CD4-positive, alpha-beta T cell treated with Interleukin-17A for 4 hours (primary cell): ENCODE results near the gene KCNN1.
A peak's percentile ranks its signal among the peaks of the same experiment; 100 is the strongest.

Source experiments
- DNase-seq: peaks from one replicate; pipeline ENCODE4 v3.0.0-alpha.2; 2020; ENCODE audit warnings: mixed read lengths

Gene KCNN1

DNA sequence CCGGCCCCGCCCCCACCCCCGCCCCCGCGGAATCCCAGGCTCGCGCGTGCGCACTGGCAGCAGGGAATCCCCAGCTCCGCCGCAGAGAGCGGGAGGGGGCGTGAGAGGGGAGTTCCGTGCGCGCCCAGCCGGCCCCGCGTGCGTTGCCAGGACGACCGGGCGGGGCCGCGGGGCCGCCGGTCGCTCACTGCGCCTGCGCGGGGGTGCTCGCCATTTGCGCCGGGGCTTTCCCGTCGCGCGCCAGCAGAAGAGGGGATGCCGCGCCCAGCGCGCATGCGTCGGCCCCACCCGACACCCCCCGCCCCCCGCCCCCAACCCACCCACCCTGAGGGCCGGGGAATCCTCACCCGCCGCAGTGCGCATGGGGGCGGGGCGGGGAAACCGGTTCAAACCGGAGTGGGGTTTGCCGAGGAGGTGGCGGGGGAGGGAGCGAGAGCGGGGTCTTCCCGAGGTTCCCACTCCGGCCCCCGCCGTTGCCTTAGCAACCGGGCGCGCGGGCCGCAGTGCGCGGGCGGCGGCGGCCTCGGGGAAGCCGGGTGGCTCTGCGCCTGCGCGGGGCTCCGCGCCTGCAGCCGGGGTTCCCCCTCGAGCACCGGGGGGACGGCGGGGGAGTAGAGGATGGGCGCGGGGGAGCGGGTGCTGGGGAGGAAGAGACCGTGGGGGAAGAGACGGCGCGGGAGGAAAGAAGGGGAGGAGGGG, 18.9 kb upstream of the KCNN1 start:
- DNase-seq, result peak; percentile 97

DNA sequence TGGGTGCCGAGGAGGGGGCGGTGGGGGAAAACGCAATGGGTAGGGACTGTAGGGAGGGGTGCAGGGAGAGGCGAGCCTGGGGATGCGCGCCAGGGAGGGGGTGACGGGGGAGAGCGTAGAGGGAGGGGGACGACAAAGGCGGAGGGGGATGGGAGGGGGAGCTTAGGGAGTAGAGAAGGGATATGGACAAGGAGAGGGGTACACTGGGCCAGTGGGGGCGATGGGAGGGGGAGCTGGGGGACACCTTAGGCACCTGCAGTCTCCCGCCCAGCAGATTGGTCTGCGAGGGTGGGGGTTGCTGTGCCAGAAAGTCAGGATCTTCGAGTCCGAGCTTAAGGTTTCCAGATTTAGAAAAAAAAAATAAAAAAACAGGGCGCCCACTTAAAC, 18.4 kb upstream of the KCNN1 start:
- no peak for DNase-seq

DNA sequence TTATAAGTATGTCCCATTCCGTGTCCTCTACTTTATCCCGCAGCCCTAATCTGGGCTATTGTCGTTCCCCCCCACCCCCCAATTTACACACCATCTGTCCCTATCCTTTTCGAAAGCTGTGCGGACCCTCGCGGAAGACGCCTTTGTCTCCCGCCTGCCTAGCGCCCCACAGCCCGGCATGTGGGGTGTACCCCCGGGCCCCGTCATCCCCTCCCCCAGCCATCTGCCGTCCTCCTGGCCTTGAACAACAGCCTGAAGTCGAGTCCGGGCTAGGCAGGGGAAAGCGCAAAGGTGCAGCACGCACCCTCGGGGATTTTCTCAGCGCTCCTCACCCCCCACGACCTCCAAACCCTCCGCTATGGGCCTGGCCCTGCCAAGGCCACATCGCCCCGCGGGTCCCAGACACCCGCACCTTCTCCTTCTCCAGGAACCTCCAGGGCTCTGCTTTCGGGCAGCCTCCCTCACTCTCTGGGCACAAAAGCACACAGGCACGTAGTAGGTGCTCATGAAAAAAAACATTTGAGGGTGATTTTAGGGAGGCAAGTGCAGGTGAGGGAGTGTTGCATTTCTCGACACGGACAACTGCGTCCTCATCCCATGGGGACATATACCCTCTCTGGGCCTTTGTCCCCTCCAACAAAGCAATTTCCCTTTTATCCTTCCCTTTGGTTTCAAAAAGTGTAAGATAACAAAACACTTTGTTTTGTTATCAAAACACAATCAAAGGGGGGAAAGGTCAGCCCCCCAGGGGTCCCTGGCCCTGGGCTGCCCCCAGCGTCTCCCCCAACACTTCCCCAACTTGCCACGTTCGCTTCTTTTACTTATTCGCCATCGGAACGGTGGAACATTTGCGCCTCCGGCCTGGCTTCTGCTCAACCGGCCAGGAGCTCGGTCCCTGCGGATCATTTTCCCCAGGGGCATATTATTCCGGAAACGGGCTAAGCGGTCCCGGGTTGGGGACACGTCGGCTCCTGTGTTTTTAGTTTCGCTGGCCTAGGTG, 17.7 kb upstream of the KCNN1 start:
- peak; percentile 21 for DNase-seq

DNA sequence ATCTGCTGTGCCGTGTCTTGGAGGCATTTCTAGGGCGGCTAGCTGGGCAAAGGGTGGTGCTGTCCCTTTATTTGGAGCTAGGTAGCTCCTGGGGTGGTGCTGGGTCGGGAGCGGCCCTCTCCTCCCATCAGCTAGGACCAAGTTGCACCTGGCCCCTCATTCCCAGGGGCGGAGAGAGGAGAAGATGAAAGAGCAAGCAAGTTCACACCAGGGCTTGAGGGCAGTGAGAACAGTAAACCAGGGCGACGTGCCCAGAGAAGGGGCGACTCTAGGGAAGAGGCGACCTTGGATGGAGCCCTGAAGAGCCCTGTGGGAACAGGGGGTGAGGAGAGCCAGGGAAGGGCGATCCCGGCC, 17.0 kb upstream of the KCNN1 start:
- DNase-seq, result peak; percentile 13

DNA sequence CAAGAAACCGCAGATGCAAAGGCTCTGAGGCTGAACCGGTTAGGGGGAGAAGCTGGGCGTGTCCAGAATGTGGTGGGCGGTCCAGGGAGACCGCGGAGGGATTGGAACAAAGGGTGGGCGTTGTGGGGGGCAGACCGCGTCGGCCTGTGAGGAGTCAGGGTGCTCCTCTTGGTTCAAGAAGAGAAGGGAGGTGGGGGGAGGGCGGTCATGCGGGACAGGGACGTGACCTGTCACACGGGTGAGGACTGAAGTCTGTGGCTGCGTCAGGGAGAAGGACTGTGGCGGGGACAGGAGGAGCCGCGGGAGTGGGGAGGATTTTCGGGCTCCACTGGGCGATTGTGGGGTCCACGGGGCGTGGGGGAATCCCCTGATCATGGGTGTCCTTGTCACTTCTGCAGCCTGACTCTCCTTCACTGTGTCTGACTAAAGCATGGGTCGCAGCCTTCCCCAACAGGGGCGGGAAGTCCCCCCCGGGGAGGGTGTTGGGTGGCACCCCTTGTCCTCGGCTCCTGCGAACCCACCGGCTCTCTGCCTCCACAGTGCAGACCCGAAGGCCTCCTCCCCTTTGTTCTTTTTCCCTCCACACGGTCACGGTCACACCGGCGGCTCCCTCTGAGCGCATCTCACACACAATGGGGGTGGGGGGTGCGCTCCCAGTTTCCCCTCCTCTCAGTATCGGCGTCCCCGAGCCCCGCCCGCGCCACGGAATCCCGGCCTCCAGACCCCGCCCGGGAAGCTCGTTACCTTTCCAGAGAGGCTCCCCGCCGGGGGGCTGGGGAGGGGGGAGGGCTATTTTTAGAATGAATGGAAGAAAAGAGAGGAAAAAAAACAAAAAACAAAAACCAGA, 16.4 kb upstream of the KCNN1 start:
- peak; percentile 30 for DNase-seq

DNA sequence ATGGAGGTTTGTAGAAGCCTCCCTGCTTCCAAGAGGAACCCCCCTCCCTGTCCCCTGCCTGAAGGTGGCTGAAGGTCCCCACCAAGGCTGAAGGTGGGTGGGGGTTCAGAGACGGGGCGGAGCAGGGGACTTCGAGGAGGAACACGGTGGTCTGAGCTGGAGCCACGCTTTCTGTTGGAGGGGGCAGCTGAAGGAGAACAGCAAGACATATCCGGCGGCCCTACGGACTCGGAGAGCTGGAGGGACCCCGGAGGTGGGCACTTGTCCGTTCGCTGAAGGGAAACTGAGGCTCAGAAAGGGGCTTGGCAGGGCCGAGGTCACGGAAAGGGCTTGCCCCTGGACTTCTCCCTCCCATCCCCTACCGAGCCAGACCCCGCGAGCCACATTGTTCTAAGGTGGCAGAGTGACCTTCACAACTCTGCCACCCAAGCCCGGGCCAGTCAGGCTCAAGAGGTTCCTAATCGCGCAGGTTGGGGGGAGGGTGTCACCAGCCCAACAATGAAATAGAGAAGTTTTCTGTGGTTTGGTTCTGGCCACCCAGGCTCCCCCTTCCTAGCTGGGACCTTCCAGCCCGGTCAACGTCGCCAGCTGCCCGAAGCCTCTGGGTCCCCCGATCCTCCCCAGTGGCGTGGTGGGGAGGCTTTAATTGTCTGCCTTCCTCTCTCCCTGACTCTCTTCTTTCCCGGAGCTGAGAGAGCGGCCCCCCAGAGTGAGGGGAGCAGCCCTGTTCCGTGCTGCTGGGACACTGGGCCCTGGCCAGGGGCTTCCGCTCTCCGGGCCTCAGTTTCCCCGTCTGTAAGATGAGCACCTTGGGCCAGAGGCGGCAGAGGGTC, 15.5 kb upstream of the KCNN1 start:
- DNase-seq, result peak; percentile 17

DNA sequence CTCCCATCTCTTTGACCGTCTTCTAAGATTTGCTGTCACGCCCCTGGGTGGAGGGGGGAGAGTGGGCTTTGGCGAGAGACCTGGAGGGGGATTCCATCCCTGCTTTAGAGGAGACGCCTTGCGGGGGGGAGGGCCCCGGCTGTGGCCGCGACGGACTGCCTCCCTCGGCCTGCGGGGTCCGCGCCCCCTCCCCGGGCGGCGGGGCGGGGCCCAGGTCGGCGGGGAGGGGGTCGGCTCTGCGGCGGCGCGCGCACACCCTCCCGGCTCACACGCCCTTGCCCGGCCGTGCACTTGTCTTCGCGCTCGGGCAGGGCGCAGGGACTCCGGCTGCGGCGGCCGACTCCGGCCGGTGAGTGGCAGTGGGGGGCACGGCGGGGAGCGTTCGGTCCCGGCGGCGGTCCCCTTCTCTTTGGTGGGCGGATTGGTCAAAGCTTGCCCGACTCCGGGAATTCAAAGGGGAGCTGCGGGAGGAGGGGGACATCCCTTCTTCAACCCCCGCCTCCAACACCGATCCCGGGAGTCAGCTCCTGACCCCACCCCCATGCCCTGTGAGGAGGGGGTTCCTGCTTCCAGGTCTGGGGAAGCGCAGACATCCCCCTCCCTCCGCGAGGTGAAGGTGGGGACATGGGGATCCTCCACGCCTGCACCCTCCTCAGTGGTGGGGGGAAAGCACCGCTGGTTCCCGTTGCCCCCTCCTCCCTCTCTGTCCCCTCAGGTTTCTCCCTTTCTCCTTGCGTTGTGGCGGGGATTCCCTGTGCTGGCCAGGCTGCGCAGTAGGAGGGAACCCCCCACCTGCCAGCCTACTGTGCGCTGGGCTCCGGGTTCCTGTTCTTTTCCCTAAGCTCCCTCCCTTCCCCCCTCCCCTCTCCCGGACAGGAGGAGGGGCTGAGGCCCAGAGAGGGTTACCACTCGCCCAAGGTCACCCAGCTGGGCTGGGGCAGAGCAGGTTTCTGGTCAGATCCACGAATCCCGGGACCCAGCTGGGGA, 14.6 kb upstream of the KCNN1 start:
- no peak for DNase-seq

DNA sequence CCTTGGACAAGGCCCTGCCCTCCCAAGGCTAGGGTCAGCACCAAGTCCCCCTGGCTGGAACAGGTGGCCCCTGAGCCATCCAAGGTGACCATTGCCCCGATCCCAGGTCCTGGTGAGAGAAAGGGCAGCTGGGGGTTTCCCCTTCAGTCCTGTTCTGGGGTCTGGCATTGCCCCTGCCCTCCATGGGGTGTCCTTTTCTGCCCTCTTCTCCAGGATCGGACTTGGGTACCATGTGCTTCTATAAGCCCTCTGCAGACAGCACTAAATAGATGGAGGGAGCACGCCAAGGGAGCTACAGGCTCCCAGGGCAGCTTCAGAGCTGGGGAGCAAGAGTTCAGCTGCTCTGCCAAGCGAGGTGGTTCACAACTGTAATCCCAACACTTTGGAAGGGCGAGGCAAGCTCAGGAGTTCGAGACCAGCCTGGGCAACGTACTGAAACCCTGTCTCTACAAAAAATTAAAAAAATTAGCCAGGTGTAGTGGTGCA, 13.5 kb upstream of the KCNN1 start:
- DNase-seq, result no peak

DNA sequence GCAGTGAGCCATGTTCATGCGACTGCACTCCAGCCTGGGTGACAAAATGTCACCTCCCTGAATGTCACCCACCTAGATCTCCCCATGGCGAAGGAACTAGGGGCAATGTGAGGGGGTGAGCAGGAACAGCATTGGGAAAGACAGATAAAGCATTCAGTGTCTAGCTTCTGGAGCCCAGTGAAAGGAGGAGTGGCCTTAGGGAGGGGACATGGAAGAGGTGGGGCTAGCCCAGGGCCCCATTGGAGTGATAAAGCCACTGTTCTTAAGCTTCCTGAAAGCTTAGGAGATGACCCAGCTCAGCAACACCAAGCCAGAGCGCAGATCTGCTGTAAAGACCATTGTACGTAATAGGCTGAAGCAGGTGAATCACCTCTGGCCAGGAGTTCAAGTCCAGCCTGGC, 13.0 kb upstream of the KCNN1 start:
- DNase-seq, result no peak

DNA sequence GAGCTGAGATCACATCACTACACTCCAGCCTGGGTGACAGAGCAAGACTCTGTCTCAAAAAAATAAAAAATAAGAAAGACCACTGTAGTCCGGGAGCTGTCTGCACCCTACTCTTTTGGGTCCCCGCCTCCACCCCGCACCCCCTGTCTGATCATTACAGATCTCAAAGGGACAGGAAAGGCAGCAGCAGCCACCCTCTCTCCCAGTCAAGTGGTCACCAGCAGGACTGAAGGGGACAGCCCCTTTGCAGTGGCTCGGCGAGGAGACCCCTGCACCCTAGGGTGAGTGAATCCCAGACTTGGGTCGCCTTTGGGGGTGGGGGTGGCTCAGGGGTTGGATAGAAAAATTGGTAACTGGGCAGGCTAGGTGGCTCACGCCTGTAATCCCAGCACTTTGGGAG, 12.5 kb upstream of the KCNN1 start:
- no peak for DNase-seq

DNA sequence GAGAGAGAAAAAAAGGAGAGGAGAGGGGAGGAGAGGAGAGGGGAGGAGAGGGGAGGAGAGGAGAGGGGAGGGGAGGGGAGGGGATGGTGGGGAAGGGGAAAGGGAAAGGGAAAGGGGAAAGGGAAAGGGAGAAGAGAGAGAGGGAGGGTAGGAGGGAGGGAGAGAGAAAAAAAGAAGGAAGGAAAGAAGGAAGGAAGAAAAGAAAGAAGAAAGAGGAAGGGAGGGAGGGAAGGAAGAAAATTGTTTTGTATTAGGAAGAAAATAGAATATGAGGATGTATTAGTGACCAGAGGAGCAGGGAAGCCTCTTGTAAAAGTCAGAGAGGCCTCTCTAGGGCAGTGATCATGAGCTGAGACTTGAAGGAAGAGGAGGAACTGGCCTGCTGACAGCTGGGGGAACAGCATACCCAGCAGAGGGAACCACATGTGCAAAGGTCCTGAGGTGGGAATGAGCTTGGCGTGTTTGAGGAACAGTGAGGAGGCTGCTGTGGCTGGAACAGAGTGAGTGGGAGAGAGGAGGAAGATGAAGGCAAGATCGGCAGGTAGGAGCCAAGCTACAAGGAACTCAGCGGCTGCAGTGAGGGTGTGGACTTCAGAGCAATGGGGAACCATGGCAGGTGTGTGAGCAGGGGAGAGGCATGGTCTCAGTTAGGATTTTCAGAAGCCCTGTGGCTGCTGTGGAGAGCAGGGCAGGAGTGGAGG, 9.6 kb upstream of the KCNN1 start:
- DNase-seq, result no peak

DNA sequence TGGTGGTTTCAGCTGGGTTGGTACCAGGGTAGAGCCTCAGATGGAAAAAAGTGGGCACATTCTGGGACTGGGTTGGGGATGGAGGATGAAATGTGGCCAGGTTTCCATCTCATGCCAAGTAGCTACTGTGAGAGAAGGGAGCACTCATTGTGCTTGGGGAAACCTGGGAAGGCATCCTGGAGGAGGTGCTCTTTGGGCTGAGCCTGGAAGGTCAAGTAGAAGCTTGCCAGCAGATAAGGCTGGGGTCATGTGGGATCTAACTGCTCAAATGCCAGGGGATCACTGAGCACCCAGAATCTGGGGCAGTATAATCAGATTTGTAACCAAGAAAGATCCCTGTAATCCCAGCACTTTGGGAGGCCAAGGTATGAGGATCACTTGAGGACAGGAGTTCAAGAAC, 9.0 kb upstream of the KCNN1 start:
- no peak for DNase-seq

DNA sequence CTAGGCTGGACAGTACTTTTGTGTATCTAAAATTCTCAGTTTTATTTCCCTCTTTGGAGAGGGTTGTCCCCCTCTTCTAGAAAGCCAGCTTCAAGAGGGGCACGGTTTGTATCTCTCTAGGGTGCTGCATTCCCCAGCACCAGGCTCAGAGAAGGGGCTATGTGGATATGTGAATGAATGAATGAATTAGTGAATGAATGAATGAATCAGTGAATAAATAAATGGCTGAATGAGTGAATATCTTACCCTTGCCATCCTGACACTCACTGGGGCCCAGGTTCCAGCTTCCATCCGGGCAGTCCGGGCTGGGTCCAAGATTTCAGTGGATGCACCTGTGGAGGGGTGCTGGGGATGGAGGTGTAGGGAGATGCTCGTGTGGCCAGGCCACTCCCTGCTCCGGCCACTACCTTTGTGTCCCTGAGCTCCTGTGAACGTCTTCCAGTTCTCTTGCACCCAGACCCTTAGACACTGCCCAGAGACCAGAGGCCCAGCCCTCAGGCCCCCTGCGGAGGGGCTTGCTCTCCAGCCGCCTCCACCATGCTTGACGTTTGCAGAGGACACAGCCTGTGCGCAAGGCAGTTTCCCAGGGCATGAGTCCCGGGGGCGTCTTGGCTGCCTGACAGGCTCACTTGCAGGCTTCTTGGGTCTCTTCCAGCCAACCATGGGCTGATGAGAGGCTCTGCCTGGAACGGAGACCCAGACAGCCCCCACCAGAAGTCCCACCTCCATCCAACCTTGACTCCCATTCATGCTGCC, 2.8 kb upstream of the KCNN1 start:
- no peak for DNase-seq

DNA sequence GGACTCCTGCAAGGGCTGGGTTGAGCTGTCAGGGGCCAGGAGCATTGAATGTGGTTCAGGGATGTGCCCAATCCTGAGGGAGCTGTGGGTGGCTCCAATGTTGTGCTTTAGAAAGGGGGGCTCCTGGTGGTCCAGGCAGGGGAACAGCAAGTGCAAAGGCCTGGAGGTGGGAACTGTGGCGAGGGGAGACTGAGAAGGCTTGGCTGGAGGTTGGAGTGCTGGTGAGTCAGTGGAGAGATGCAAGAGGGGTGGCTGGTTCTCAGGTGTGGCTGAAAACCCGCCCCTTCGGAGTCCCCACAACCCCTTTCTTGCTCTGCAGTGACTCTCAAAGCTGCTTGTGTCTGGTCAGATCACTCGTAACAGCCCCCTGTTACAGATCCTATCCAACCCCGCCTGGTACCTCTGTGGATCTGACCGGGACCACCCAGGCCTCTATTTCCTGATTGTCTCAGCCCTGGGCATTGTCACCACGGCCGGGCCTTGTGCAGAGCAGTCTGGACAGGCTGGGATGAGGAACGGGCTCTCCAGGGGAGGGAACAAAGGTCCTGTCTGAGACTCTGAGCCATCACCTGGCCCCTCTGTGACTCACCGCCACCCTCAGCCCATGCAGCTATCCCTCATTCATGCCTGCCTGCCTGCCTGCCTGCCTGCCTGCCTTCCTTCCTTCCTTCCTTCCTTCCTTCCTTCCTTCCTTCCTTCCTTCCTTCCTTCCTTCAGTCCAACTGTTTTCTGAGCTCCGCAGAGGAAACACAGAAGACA, 1.4 kb upstream of the KCNN1 start:
- no peak for DNase-seq

DNA sequence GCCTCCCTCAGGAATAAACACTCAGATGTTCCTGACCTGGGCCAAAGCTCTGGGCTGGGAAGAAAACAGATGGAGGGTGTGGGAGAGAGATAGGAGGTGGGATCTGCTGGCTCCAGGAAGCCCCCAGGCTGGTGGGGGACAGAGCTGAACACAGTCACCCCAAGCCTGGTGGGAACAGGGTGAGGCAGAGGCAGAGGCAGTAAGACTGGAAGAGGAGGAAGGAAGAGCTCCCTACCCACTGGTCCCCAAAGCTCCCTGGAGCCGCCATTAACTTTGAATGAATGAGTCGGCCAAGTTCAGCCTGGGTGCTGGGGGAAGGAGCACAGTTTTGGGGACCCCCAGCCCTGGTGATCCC, 801 bp upstream of the KCNN1 start:
- no peak for DNase-seq

DNA sequence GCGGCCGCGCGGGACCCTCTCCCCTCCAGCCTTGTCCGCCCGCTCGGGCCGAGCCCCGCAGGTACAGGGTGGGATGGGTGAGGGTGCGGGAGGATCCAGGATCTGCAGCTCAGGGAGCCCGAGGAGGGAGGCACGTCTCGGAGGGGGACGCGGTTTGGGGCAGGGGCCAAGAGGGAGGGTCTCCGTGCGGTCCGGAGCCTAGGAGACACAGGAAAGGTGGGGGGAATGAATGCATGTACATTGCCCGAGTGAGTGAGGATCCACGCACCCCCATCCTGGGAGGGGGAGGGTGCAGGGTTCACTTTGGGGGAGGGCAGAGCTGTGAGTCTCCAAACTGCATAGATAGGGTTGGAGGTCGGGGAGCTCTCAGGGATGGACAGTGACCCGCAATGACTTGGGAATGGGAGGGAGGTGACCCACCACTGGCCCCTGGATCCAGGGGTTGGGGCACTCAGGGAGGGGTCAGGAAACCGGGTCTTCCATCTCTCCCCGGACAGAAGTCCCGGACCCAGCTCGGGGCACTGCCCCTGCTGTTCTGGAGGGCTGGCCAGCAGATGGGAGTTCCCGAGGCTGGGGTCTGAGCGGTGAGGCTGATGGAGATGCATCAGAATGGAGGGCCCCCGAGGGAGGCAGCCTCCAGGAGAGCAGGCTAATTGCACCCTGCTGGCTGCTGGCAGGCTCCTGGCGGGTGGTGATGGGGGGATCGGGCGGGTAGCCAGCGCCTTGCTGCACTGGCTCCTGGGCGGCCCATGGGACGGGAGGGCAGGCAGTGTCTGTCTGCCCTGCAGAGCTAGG, 547 bp downstream of the KCNN1 start:
- no peak for DNase-seq

DNA sequence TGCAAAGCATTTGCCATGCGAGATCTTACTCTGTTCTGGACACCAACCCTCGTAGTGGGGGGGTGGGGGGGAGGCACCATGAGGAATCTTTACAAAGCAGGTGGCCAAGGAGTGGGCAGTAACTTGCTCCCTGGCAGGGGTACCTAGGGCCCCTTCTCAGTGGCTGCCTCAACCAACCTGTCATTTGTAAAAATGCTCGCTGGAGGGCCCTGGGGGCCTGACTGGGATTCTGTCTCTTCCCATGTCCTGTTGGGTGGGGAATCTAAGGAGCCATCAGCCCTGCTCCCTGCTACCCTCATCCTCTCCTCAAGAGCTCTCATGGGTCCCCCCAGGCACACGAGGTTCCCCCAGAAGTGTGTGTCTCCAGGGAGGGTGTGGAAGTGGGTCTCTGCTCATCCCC, 1.5 kb downstream of the KCNN1 start:
- DNase-seq, result no peak
